DOHH2 (cell line): Measurements from ENCODE around the gene DMPK.

Experiments
- EZH2phosphoT487 ChIP-seq: fragments of 200-600 bp; sonication (generic); IDR thresholded peaks from 2 replicates; pipeline ENCODE4 v1.6.1; 2017; ENCODE audit warnings: borderline replicate concordance, mild to moderate bottlenecking, antibody characterized with exemption, low read length, moderate library complexity, mixed read lengths
- TF ChIP-seq, protein P1 (sequence below): fragments of 200-600 bp; sonication (generic); IDR thresholded peaks from one replicate; pipeline ENCODE4 v1.5.1; 2014; ENCODE audit warnings: antibody characterized with exemption, mild to moderate bottlenecking, low read depth, low read length; ENCODE audit not compliant: poor library complexity, severe bottlenecking

DNA sequence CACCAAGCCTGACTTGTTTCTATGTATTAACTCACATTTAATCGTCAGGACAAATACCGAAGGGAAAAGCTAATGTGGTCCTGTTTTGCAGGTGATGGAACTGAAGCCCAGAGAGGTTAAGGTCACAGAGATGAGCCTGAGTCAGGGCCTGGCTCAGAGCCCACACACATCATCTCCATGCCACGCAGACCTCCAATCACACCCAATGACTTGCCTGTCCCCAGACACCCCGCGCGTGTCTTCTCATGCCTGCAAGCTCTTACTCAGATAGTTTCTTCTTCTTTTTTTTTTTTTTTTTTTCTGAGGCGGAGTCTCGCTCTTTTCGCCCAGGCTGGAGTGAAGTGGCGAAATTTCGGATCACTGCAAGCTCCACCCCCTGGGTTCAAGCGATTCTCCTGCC, 29.7 kb downstream of the DMPK start:
- TF ChIP-seq, protein P1, sequence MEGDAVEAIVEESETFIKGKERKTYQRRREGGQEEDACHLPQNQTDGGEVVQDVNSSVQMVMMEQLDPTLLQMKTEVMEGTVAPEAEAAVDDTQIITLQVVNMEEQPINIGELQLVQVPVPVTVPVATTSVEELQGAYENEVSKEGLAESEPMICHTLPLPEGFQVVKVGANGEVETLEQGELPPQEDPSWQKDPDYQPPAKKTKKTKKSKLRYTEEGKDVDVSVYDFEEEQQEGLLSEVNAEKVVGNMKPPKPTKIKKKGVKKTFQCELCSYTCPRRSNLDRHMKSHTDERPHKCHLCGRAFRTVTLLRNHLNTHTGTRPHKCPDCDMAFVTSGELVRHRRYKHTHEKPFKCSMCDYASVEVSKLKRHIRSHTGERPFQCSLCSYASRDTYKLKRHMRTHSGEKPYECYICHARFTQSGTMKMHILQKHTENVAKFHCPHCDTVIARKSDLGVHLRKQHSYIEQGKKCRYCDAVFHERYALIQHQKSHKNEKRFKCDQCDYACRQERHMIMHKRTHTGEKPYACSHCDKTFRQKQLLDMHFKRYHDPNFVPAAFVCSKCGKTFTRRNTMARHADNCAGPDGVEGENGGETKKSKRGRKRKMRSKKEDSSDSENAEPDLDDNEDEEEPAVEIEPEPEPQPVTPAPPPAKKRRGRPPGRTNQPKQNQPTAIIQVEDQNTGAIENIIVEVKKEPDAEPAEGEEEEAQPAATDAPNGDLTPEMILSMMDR: no peak
- no peak for TF ChIP-seq EZH2phosphoT487
